H1 (cell line): ENCODE results near the gene CRTC1. TPM values are rescaled to one million over a fixed set of nuclear protein-coding genes. Genes with fewer than 3 reads are reported as not detected.

ENCODE experiments used
- CTCF ChIA-PET: fragments of 300-600 bp; sonication (Branson Sonifier 250); formaldehyde crosslinking; loops from one replicate; lab custom pipeline; 2021; ENCODE audit not compliant: partially characterized antibody; lab: Charles Lee
- POLR2A ChIA-PET: fragments of 300-600 bp; sonication (Branson Sonifier 250); formaldehyde crosslinking; loops from one replicate; lab custom pipeline; 2021; ENCODE audit warnings: inconsistent platforms; ENCODE audit not compliant: partially characterized antibody; lab: Charles Lee
- DNase-seq, 2 experiments: peaks; one replicate each; pipeline versions ENCODE4 v3.0.0 to v3.0.0-alpha.2; 2010 to 2022; ENCODE audit warnings: low spot score in 2 of 2, low read depth in 1 of 2, mixed read lengths in 1 of 2
- FAIRE-seq: peaks from 2 replicates; lab custom pipeline; 2011; peaks lifted over from hg19 to GRCh38; lab: Jason Lieb, UNC
- H2AFZ ChIP-seq: 2 replicates; pipeline ENCODE4 v1.8.1; 2012; ENCODE audit warnings: low read length, inconsistent platforms
- H2AK5ac ChIP-seq: 2 replicates; pipeline ENCODE4 v1.6.1; 2013; ENCODE audit warnings: low read depth, low read length
- H2BK120ac ChIP-seq: replicated peaks from 2 replicates; pipeline ENCODE3; 2013; ENCODE audit warnings: low read depth, low read length, inconsistent platforms
- H2BK12ac ChIP-seq: 2 replicates; pipeline ENCODE4 v1.6.1; 2013; ENCODE audit warnings: low read depth, low read length
- H2BK15ac ChIP-seq: 2 replicates; pipeline ENCODE4 v1.6.1; 2013; ENCODE audit warnings: low read length
- H2BK20ac ChIP-seq: 2 replicates; pipeline ENCODE4 v1.6.1; 2013; ENCODE audit warnings: low read length
- H2BK5ac ChIP-seq: 2 replicates; pipeline ENCODE4 v1.6.1; 2013; ENCODE audit warnings: low read depth, low read length
- H3K14ac ChIP-seq: 2 replicates; pipeline ENCODE4 v1.6.1; 2013; ENCODE audit warnings: inconsistent platforms; ENCODE audit not compliant: insufficient read length
- H3K18ac ChIP-seq: 2 replicates; pipeline ENCODE4 v1.6.1; 2013; ENCODE audit warnings: low read length; ENCODE audit errors: extremely low read depth
- H3K23ac ChIP-seq: 2 replicates; pipeline ENCODE4 v1.6.1; 2013; ENCODE audit warnings: inconsistent platforms; ENCODE audit not compliant: insufficient read length
- H3K23me2 ChIP-seq: 2 replicates; pipeline ENCODE4 v1.6.1; 2013; ENCODE audit warnings: low read depth, low read length
- H3K27ac ChIP-seq: 2 replicates; pipeline ENCODE4 v1.6.1; 2011; ENCODE audit warnings: low read depth, low read length, inconsistent platforms
- H3K27me3 ChIP-seq, 4 experiments: replicated peaks in 1 of 4; 1 replicate in 1 of 4; 2 replicates in 3 of 4; pipeline versions ENCODE4 v1.6.1 to v1.8.1; 2011 to 2013; ENCODE audit warnings: low read length in 3 of 4, mild to moderate bottlenecking in 3 of 4, inconsistent platforms in 2 of 4, mixed read lengths in 2 of 4, moderate library complexity in 1 of 4; ENCODE audit not compliant: control insufficient read depth in 3 of 4, insufficient read depth in 3 of 4; ENCODE audit errors: extremely low read depth in 1 of 4
- H3K36me3 ChIP-seq, 4 experiments: 2 replicates each; pipeline versions ENCODE4 v1.6.1 to v1.8.1; 2011 to 2013; ENCODE audit warnings: mild to moderate bottlenecking in 4 of 4, low read length in 3 of 4, moderate library complexity in 2 of 4, control low read depth in 1 of 4, inconsistent platforms in 1 of 4; ENCODE audit not compliant: insufficient read depth in 4 of 4, control insufficient read depth in 2 of 4
- H3K4ac ChIP-seq: replicated peaks from 2 replicates; pipeline ENCODE3; 2013; ENCODE audit warnings: low read length, low read depth, mixed read lengths, inconsistent platforms; ENCODE audit not compliant: insufficient read length
- H3K4me1 ChIP-seq, 4 experiments: replicated peaks in 1 of 4; 1 replicate in 1 of 4; 2 replicates in 3 of 4; pipeline versions ENCODE4 v1.6.1 to v1.8.1; 2011 to 2013; ENCODE audit warnings: low read length in 3 of 4, inconsistent platforms in 2 of 4, mixed read lengths in 1 of 4; ENCODE audit not compliant: insufficient read depth in 4 of 4, control insufficient read depth in 3 of 4
- H3K4me2 ChIP-seq, 2 experiments: 2 replicates each; pipeline versions ENCODE4 v1.6.1 to v1.8.1; 2011 to 2013; ENCODE audit warnings: low read depth in 2 of 2, low read length in 2 of 2, control low read depth in 1 of 2, inconsistent platforms in 1 of 2, mild to moderate bottlenecking in 1 of 2; ENCODE audit not compliant: insufficient read depth in 1 of 2
- H3K4me3 ChIP-seq, 4 experiments: fragments of 200-600, 300-600 bp in 1 of 4; sonication (generic), shearing (Covaris generic), sonication (Bioruptor Twin) in 1 of 4; 2 replicates each; pipeline versions ENCODE4 v1.5.1 to v1.8.1; 2011 to 2016; ENCODE audit warnings: low read length in 4 of 4, low read depth in 3 of 4, control low read depth in 2 of 4, inconsistent platforms in 2 of 4, mild to moderate bottlenecking in 2 of 4, mixed read lengths in 1 of 4, moderate library complexity in 1 of 4; ENCODE audit not compliant: insufficient read depth in 2 of 4; ENCODE audit errors: extremely low read depth in 1 of 4
- H3K56ac ChIP-seq: replicated peaks from 2 replicates; pipeline ENCODE3; 2013; ENCODE audit warnings: low read depth, mild to moderate bottlenecking, mixed read lengths, low read length, inconsistent platforms; ENCODE audit not compliant: insufficient read length
- H3K79me1 ChIP-seq: 2 replicates; pipeline ENCODE4 v1.6.1; 2013; ENCODE audit warnings: low read depth, low read length, control low read depth
- H3K79me2 ChIP-seq, 2 experiments: 2 replicates each; pipeline versions ENCODE4 v1.6.1 to v1.8.1; 2012 to 2013; ENCODE audit warnings: low read length in 2 of 2, mild to moderate bottlenecking in 2 of 2, inconsistent platforms in 1 of 2; ENCODE audit not compliant: insufficient read depth in 2 of 2, control insufficient read depth in 1 of 2
- H3K9ac ChIP-seq, 4 experiments: replicated peaks in 1 of 4; 1 replicate in 1 of 4; 2 replicates in 3 of 4; pipeline versions ENCODE4 v1.6.1 to v1.8.1; 2011 to 2013; ENCODE audit warnings: low read depth in 3 of 4, low read length in 3 of 4, control low read depth in 2 of 4, mild to moderate bottlenecking in 2 of 4, moderate library complexity in 2 of 4, inconsistent platforms in 1 of 4; ENCODE audit errors: extremely low read depth in 1 of 4
- H3K9me3 ChIP-seq, 2 experiments: 2 replicates each; pipeline versions ENCODE4 v1.6.1 to v1.8.1; 2012 to 2013; ENCODE audit warnings: mild to moderate bottlenecking in 2 of 2, moderate library complexity in 2 of 2, control low read depth in 1 of 2, inconsistent platforms in 1 of 2, low read depth in 1 of 2, low read length in 1 of 2, mixed read lengths in 1 of 2; ENCODE audit not compliant: insufficient read depth in 2 of 2
- H4K20me1 ChIP-seq, 2 experiments: replicated peaks in 1 of 2; 2 replicates each; pipeline versions ENCODE3 to v1.8.1; 2011 to 2013; ENCODE audit warnings: inconsistent platforms in 2 of 2, low read length in 2 of 2, mild to moderate bottlenecking in 1 of 2; ENCODE audit not compliant: insufficient read depth in 2 of 2, control insufficient read depth in 1 of 2
- H4K5ac ChIP-seq: 2 replicates; pipeline ENCODE4 v1.6.1; 2013; ENCODE audit warnings: low read length, low read depth, mixed read lengths, inconsistent platforms; ENCODE audit not compliant: insufficient read length
- H4K8ac ChIP-seq: 2 replicates; pipeline ENCODE4 v1.8.0; 2013; ENCODE audit warnings: mild to moderate bottlenecking, moderate library complexity, low read length, inconsistent platforms; ENCODE audit not compliant: insufficient read depth; ENCODE audit errors: extremely low read depth
- H4K91ac ChIP-seq: replicated peaks from 2 replicates; pipeline ENCODE3; 2013; ENCODE audit warnings: low read length, mixed read lengths, inconsistent platforms; ENCODE audit not compliant: insufficient read length
- ATF2 ChIP-seq: IDR thresholded peaks from 2 replicates; pipeline ENCODE4 v1.6.1; 2012; ENCODE audit warnings: low read length, inconsistent platforms
- CTCF ChIP-seq, 3 experiments: IDR thresholded peaks; 1 replicate in 2 of 3; 2 replicates in 1 of 3; pipeline versions ENCODE4 v1.5.1 to v1.6.1; 2011; ENCODE audit warnings: low read length in 3 of 3, mild to moderate bottlenecking in 3 of 3, inconsistent platforms in 2 of 3, low read depth in 1 of 3, moderate library complexity in 1 of 3; ENCODE audit not compliant: insufficient read depth in 1 of 3; ENCODE audit errors: control extremely low read depth in 1 of 3
- MAFK ChIP-seq: IDR thresholded peaks from 2 replicates; pipeline ENCODE4 v1.6.1; 2012; ENCODE audit warnings: low read depth, mild to moderate bottlenecking, improper control_type of control experiment, low read length
- MAX ChIP-seq: IDR thresholded peaks from 2 replicates; pipeline ENCODE4 v1.6.1; 2012; ENCODE audit warnings: inconsistent platforms
- POU5F1 ChIP-seq: IDR thresholded peaks from 2 replicates; pipeline ENCODE4 v1.6.1; 2011; ENCODE audit warnings: low read depth, mild to moderate bottlenecking, low read length, moderate library complexity
- RBBP5 ChIP-seq: IDR thresholded peaks from 2 replicates; pipeline ENCODE4 v1.7.1; 2012; ENCODE audit warnings: low read depth, mild to moderate bottlenecking, inconsistent platforms, low read length, moderate library complexity, borderline replicate concordance
- SIRT6 ChIP-seq: IDR thresholded peaks from one replicate; pipeline ENCODE4 v1.7.1; 2012; ENCODE audit warnings: low read length, inconsistent platforms
- WGBS, 2 experiments: shearing (Covaris generic) in 1 of 2; methylation state at CpG; one replicate each; pipeline versions ENCODE4 v1.1.6 to v1.1.7; 2013 to 2015; ENCODE audit warnings: low lambda C conversion rate in 2 of 2, mixed read lengths in 2 of 2, inconsistent platforms in 1 of 2, low coverage in 1 of 2, missing lambda C conversion rate in 1 of 2; ENCODE audit not compliant: insufficient replicate concordance in 2 of 2, insufficient coverage in 1 of 2, insufficient read length in 1 of 2; ENCODE audit errors: extremely low coverage in 1 of 2, missing lambda C conversion rate in 1 of 2; 5-methylcytosine and 5-hydroxymethylcytosine counted together
- polyA plus RNA-seq, 7 experiments: library from polyadenylated mRNA; depleted of rRNA in 3 of 7; stranded (reverse) in 5 of 7; unstranded in 2 of 7; fragments of >200 nt in 5 of 7; fragments of 200-250 nt in 2 of 7; gene quantifications; 1 replicate in 5 of 7; 2 replicates in 1 of 7; 4 replicates in 1 of 7; pipeline versions ENCODE4 v1.2.1 to v1.2.3, GENCODE V29; 2011 to 2013; ENCODE audit warnings: missing spikeins in 2 of 7, mixed read lengths in 2 of 7
- total RNA-seq: library from RNA; stranded (reverse); fragmentation: NEBNext Ultra II Directional; extraction: Animal tissue kit (Norgen Biotek cat#: 25700); gene quantifications from 2 replicates; pipeline ENCODE4 v1.2.1, GENCODE V29; 2021

CRTC1 gene
- total and polyA plus RNA-seq, 2 of the 8 experiments (the other 6 are each of a cell fraction or from before 2014, with no cell fraction given): 2.9 to 8.5 TPM

- H3K14ac ChIP-seq: no peak overlapping the region
- no peak overlapping the region for H3K9ac ChIP-seq
- peaks cover 11 to 27% of the 10 kb centered on the region in 2 experiments for H4K20me1 ChIP-seq
- H4K5ac ChIP-seq: no peak overlapping the region
- H2AK5ac ChIP-seq: peak overlapping the region; percentile 53; the same call in 1 of the 2 replicates
- no peak overlapping the region for H2AFZ ChIP-seq
- no peak overlapping the region for H3K4me2 ChIP-seq
- no peaks in the 10 kb centered on the region for H3K27me3 ChIP-seq
- FAIRE-seq (no peak), DNase-seq (no peak)
- no peak overlapping the region for H3K27ac ChIP-seq
- no peaks in the 10 kb centered on the region for H3K23me2 ChIP-seq
- H4K91ac ChIP-seq: no peak overlapping the region
- no peak overlapping the region for H3K23ac ChIP-seq
- ChIA-PET POLR2A (no interaction called here), CTCF (interaction anchor here (0.5 kb wide), 1 partner anchor 18 kb away, joined by 3 read pairs; no protein-coding TSS in a partner anchor)
- H3K56ac ChIP-seq: no peak overlapping the region
- H3K9me3 ChIP-seq: no peaks in the 10 kb centered on the region
- no peak overlapping the region for H3K4me3 ChIP-seq
- H3K4me1 ChIP-seq: no peaks in the 10 kb centered on the region; a peak in 2 of 7 replicates
- H2BK12ac ChIP-seq: 0 out of 2 replicates have a peak overlapping the region, but pooled peaks have one; percentile 9
- H2BK20ac ChIP-seq: no peak overlapping the region
- no peaks in the 10 kb centered on the region for H3K36me3 ChIP-seq
- H3K4ac ChIP-seq: no peak overlapping the region
- H3K79me2 ChIP-seq: peaks cover 0 to 11% of the 10 kb centered on the region in 2 experiments; a peak in 1 of 4 replicates
- WGBS, 2 experiments: 88% methylated on average over 22 of the region's 25 CpGs; no CpG with 5 or more reads in 1 of the 2 experiments
- no peak overlapping the region; the same call in 1 of the 2 replicates for H2BK5ac ChIP-seq
- H4K8ac ChIP-seq: peak overlapping the region; percentile 25
- H2BK15ac ChIP-seq: no peak overlapping the region
- H3K79me1 ChIP-seq: peaks cover 6% of the 10 kb centered on the region
- H3K18ac ChIP-seq: no peak overlapping the region
- no peak overlapping the region for H2BK120ac ChIP-seq
- TF ChIP-seq RBBP5: no peak
- no peak for TF ChIP-seq ATF2
- TF ChIP-seq SIRT6: no peak
- TF ChIP-seq MAX: no peak
- no peak for TF ChIP-seq MAFK
- TF ChIP-seq CTCF (IDR thresholded peaks at IDR 0.05; ENCODE audit: control extremely low read depth in 1 of 3, insufficient read depth in 1 of 3, low read depth in 1 of 3, low read length in 3 of 3): no peak
- no peak for TF ChIP-seq POU5F1
These were observed 25.2 kb downstream of the CRTC1 start for GRCh38 chr19:18708452-18709231.
